Measurements from ENCODE around the gene PTPRM.

Gene PTPRM

DNA sequence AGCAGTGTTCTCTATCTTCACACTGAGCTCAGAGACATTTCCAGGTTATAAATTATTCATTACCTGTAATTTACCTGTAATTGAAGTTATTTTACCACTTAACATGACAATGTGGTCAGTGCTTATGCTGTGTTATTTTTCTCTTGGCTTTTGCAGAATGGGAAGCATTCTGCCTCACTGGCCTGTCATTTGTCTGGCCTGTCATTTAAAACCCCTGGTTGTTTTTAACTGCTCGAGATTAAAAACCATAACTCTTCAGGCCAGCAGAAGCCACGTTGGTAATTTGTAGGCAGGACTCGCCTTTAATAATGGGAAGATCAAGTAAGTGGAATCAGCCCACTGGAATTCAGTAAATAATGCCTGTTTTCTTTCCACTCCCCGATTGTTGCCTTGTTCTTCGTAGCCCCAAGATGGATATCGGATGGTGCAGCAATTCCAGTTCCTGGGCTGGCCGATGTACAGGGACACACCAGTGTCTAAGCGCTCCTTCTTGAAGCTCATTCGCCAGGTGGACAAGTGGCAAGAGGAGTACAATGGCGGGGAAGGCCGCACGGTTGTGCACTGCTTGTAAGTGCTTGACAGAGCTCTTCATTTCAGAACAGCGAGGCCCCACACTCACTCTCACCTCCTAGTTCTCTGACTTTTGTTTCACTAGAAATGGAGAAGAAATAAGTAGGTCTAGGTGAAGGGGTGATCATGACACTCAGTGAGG is 819.7 kb downstream of the PTPRM start:
- no peaks in the 10 kb centered on the region for H3K36me3 ChIP-seq (ENCODE audit: control insufficient read depth in 2 of 2, insufficient read depth in 2 of 2, low read length in 2 of 2)
- H3K9me3 ChIP-seq (ENCODE audit: control insufficient read depth in 2 of 2, low read length in 2 of 2), result no peaks in the 10 kb centered on the region

DNA sequence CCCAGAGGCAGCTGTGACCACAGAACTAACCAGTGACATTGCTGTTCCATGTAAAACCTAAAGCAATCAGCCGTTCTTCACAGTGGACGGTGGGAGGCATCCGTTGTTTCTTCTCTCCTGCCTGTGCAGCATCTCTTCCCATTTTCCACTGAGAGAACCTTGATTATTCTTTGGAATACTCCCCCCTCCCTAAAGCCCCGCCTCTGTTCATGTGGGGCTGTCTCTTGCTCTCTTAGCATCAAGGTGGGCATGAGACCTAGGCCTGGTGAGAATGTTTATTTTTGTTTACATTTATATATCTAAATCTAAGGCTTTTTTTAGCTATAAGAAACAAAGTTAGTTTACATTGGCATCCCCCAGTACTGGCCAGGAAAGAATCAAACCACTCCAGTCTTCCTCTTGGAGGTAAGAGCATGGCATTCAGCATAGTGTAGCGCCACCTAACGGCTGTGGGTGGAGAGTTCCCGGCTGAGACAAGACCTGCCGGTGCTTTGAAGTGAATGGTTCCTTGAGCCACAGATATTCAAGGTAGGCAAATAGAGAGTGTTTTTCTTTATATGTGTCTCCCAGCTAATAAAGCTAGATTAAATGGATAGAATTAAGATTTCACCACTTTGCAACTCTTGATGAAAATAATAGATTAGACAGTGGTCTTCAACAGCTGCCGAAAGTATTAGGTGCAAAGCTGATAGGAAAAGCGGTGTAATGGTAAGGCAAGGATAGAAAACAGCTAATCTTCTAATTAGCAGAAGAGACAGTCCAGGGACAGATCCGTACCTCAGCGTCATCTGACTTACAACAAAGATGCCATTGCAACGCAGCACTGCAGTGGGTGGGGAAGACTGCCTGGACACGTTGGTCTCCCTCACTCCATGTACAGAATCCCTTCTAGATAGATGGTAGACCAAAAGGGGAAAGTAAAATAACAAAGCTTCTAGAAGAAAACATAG is 822.5 kb downstream of the PTPRM start:
- Histone ChIP-seq H3K9me3 (ENCODE audit: control insufficient read depth in 2 of 2, low read length in 2 of 2) (no peaks in the 10 kb centered on the region), H3K36me3 (ENCODE audit: control insufficient read depth in 2 of 2, insufficient read depth in 2 of 2, low read length in 2 of 2) (no peaks in the 10 kb centered on the region), H3K27me3 (ENCODE audit: control insufficient read depth in 2 of 2, insufficient read depth in 2 of 2, low read length in 2 of 2) (no peaks in the 10 kb centered on the region), H3K27ac (ENCODE audit: low read depth in 2 of 2, low read length in 2 of 2) (no peak overlapping the region), H3K4me3 (ENCODE audit: low read length in 2 of 2) (no peak overlapping the region), H3K4me1 (ENCODE audit: control insufficient read depth in 2 of 2, insufficient read depth in 2 of 2, low read length in 2 of 2) (no peaks in the 10 kb centered on the region), H3K9ac (ENCODE audit: low read depth in 1 of 2, low read length in 2 of 2) (no peak overlapping the region)

More for the DNA sequence above, 819.7 kb downstream of the PTPRM start:
- H3K4me1 ChIP-seq (ENCODE audit: control insufficient read depth in 2 of 2, insufficient read depth in 2 of 2, low read length in 2 of 2), result no peaks in the 10 kb centered on the region
- no peak overlapping the region for H3K4me3 ChIP-seq (ENCODE audit: low read length in 2 of 2)
- H3K27ac ChIP-seq (ENCODE audit: low read depth in 2 of 2, low read length in 2 of 2), result no peak overlapping the region
- no peaks in the 10 kb centered on the region for H3K27me3 ChIP-seq (ENCODE audit: control insufficient read depth in 2 of 2, insufficient read depth in 2 of 2, low read length in 2 of 2)
- H3K9ac ChIP-seq (ENCODE audit: low read depth in 1 of 2, low read length in 2 of 2), result no peak overlapping the region

DNA sequence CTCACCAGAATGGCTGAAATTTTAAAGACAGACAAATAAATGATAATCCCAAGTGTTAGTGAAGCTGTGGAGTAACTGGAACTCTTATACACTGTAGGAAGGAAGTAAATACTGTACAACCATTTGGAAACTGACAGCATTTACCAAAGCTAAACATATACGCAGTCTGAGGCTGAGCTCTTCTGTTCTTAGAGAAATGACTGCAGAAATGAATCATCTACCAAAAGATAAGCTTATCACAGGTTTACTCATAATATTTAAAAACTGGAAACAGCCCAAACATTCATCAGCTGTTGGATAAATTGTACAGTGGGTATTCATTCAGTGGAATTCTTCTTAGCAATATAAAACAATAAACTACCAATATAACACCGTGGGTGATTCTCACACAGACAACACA is 824.0 kb downstream of the PTPRM start:
- Histone ChIP-seq H3K36me3 (ENCODE audit: control insufficient read depth in 2 of 2, insufficient read depth in 2 of 2, low read length in 2 of 2) (no peaks in the 10 kb centered on the region), H3K27ac (ENCODE audit: low read depth in 2 of 2, low read length in 2 of 2) (no peak overlapping the region), H3K4me3 (ENCODE audit: low read length in 2 of 2) (no peak overlapping the region), H3K27me3 (ENCODE audit: control insufficient read depth in 2 of 2, insufficient read depth in 2 of 2, low read length in 2 of 2) (no peaks in the 10 kb centered on the region), H3K9ac (ENCODE audit: low read depth in 1 of 2, low read length in 2 of 2) (no peak overlapping the region), H3K4me1 (ENCODE audit: control insufficient read depth in 2 of 2, insufficient read depth in 2 of 2, low read length in 2 of 2) (no peaks in the 10 kb centered on the region), H3K9me3 (ENCODE audit: control insufficient read depth in 2 of 2, low read length in 2 of 2) (no peaks in the 10 kb centered on the region)

DNA sequence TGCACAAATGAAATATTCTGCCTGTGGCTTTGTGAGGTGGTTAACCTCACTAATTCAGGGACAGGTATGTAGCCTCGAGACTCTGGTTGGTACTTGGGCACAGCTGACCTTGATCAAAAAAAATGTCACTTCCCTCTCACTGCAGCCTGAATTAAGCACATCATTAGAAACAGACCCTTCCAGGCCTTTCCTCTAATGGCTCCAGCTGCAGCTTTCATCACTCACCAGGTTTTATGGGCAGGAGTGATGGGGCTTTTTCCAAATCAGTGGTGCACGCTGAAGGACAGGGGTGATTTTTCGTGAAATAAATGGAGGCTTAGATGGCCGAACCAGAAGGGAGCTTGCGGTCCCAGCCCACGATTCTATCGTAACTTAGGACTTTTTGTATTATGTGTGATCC is 829.1 kb downstream of the PTPRM start:
- no peaks in the 10 kb centered on the region for H3K4me1 ChIP-seq (ENCODE audit: control insufficient read depth in 2 of 2, insufficient read depth in 2 of 2, low read length in 2 of 2)
- no peak overlapping the region for H3K9ac ChIP-seq (ENCODE audit: low read depth in 1 of 2, low read length in 2 of 2)
- no peaks in the 10 kb centered on the region for H3K9me3 ChIP-seq (ENCODE audit: control insufficient read depth in 2 of 2, low read length in 2 of 2)
- H3K4me3 ChIP-seq (ENCODE audit: low read length in 2 of 2), result no peak overlapping the region
- H3K36me3 ChIP-seq (ENCODE audit: control insufficient read depth in 2 of 2, insufficient read depth in 2 of 2, low read length in 2 of 2), result no peaks in the 10 kb centered on the region
- H3K27me3 ChIP-seq (ENCODE audit: control insufficient read depth in 2 of 2, insufficient read depth in 2 of 2, low read length in 2 of 2), result no peaks in the 10 kb centered on the region
- H3K27ac ChIP-seq (ENCODE audit: low read depth in 2 of 2, low read length in 2 of 2), result no peak overlapping the region

DNA sequence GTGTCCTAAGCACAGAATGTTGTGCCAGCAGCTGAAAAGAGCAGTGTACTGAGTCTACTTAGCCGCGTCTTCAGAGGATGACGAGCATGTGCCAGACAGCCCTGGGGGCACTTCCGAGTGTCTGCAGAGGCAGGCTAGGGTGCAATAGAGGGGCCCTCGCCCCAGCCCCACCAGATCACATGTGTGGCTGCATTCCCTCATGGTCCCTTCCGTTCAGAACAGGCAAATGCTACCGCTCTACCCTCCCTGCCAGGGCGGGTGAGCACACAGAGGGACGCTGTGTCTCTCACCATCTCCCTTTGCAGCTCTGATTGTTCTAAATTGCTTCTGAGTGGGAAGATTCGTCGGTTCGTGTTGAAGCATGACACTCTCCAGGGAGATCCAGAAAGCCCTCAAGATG is 829.9 kb downstream of the PTPRM start:
- no peak overlapping the region for H3K9ac ChIP-seq (ENCODE audit: low read depth in 1 of 2, low read length in 2 of 2)
- H3K4me1 ChIP-seq (ENCODE audit: control insufficient read depth in 2 of 2, insufficient read depth in 2 of 2, low read length in 2 of 2), result no peaks in the 10 kb centered on the region
- H3K27me3 ChIP-seq (ENCODE audit: control insufficient read depth in 2 of 2, insufficient read depth in 2 of 2, low read length in 2 of 2), result no peaks in the 10 kb centered on the region
- no peak overlapping the region for H3K27ac ChIP-seq (ENCODE audit: low read depth in 2 of 2, low read length in 2 of 2)
- H3K4me3 ChIP-seq (ENCODE audit: low read length in 2 of 2), result no peak overlapping the region
- no peaks in the 10 kb centered on the region for H3K36me3 ChIP-seq (ENCODE audit: control insufficient read depth in 2 of 2, insufficient read depth in 2 of 2, low read length in 2 of 2)
- no peaks in the 10 kb centered on the region for H3K9me3 ChIP-seq (ENCODE audit: control insufficient read depth in 2 of 2, low read length in 2 of 2)

DNA sequence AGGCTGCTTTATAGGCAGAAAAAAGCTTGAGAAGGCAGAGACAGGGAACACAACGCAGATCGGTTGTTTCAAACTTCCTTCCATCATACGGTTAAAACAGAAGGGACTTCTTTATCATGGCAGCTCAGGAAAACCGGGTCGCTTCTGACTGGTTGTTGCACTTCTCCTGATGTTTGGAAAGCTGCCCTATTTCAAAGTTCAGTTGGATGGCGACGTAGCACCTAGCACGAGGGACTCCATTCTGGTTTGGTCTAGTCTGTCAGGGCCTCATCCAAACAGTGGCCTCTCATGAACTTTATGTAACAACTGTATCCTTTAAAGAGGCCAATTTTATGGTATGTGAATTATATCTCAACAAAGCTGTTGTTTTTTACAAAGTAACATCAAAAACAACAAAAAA is 832.0 kb downstream of the PTPRM start:
- Histone ChIP-seq H3K4me3 (ENCODE audit: low read length in 2 of 2) (no peak overlapping the region), H3K27ac (ENCODE audit: low read depth in 2 of 2, low read length in 2 of 2) (no peak overlapping the region), H3K4me1 (ENCODE audit: control insufficient read depth in 2 of 2, insufficient read depth in 2 of 2, low read length in 2 of 2) (no peaks in the 10 kb centered on the region), H3K9me3 (ENCODE audit: control insufficient read depth in 2 of 2, low read length in 2 of 2) (no peaks in the 10 kb centered on the region), H3K36me3 (ENCODE audit: control insufficient read depth in 2 of 2, insufficient read depth in 2 of 2, low read length in 2 of 2) (no peaks in the 10 kb centered on the region), H3K27me3 (ENCODE audit: control insufficient read depth in 2 of 2, insufficient read depth in 2 of 2, low read length in 2 of 2) (no peaks in the 10 kb centered on the region), H3K9ac (ENCODE audit: low read depth in 1 of 2, low read length in 2 of 2) (no peak overlapping the region)

DNA sequence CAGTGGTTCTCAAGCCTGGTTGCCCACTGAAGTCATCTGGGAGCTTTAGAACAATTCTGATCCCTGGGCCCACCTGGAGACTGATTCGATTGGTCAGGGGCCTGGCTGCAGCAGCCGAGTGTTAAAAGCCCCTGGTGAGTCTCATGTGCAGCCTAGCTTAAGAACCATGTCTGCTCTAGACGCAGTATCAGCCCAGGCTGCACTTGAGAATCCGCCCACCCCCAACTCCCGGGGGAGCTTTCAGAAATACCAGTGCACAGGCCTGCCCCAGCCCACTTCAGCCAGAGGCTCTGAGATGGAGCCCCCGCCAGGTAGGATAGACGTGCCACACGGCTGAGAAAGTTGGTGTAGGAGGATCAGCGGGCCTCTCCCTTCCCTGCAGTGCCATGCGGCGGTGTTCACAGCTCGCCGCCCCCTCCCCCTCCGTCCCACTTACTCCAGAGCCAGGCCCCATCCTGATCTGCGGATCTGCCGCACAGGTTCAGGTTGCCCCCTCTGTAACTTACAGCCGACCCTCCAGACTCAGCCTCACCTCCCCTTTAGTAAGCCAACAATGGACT is 833.2 kb downstream of the PTPRM start:
- no peak overlapping the region for H3K9ac ChIP-seq (ENCODE audit: low read depth in 1 of 2, low read length in 2 of 2)
- H3K36me3 ChIP-seq (ENCODE audit: control insufficient read depth in 2 of 2, insufficient read depth in 2 of 2, low read length in 2 of 2), result no peaks in the 10 kb centered on the region

DNA sequence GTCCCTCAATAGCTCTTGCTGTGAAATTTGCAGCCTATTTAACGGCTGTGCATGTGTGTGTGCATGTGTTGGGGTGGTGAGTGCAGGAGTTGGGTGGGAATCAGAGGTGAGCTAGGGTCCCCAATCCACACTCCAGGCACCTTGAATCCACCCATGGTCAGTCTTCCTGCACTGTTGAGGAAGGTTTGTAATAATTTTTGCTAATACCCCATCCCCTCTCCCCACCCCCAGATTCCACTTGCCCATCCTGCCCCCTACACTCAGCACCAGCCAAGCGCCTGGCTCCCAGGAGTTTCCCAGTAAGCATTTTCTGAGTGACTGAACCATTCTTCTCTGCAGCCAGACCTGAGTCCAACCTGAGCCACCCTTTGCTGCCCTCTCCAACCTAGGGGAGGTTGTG is 833.7 kb downstream of the PTPRM start:
- Histone ChIP-seq H3K9me3 (ENCODE audit: control insufficient read depth in 2 of 2, low read length in 2 of 2) (no peaks in the 10 kb centered on the region), H3K4me1 (ENCODE audit: control insufficient read depth in 2 of 2, insufficient read depth in 2 of 2, low read length in 2 of 2) (no peaks in the 10 kb centered on the region), H3K9ac (ENCODE audit: low read depth in 1 of 2, low read length in 2 of 2) (no peak overlapping the region), H3K27ac (ENCODE audit: low read depth in 2 of 2, low read length in 2 of 2) (no peak overlapping the region), H3K4me3 (ENCODE audit: low read length in 2 of 2) (no peak overlapping the region), H3K36me3 (ENCODE audit: control insufficient read depth in 2 of 2, insufficient read depth in 2 of 2, low read length in 2 of 2) (no peaks in the 10 kb centered on the region), H3K27me3 (ENCODE audit: control insufficient read depth in 2 of 2, insufficient read depth in 2 of 2, low read length in 2 of 2) (no peaks in the 10 kb centered on the region)

More for the DNA sequence above, 833.2 kb downstream of the PTPRM start:
- H3K9me3 ChIP-seq (ENCODE audit: control insufficient read depth in 2 of 2, low read length in 2 of 2), result no peaks in the 10 kb centered on the region
- H3K4me1 ChIP-seq (ENCODE audit: control insufficient read depth in 2 of 2, insufficient read depth in 2 of 2, low read length in 2 of 2), result no peaks in the 10 kb centered on the region
- no peaks in the 10 kb centered on the region for H3K27me3 ChIP-seq (ENCODE audit: control insufficient read depth in 2 of 2, insufficient read depth in 2 of 2, low read length in 2 of 2)
- H3K4me3 ChIP-seq (ENCODE audit: low read length in 2 of 2), result no peak overlapping the region
- H3K27ac ChIP-seq (ENCODE audit: low read depth in 2 of 2, low read length in 2 of 2), result no peak overlapping the region

DNA sequence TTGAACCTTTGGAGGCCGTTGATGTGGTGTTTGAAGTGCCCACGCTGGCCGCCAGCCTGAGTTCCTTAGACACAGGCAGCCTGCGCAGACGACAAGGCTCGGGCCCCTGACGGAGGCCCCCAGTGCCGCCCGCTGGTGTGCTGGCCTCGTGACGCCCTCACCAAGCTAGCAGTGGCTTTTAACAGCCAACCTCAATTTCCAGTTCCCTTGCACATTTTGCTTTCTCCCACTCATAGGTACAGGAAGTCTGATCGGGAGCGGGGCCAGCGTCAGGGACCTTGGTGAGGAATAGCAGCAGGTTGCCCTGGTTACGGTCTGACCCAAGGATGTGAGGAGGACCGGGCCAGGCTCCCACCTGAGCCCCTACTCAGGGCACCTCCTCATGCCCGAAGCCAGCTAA is 834.5 kb downstream of the PTPRM start:
- no peaks in the 10 kb centered on the region for H3K27me3 ChIP-seq (ENCODE audit: control insufficient read depth in 2 of 2, insufficient read depth in 2 of 2, low read length in 2 of 2)
- H3K4me3 ChIP-seq (ENCODE audit: low read length in 2 of 2), result no peak overlapping the region
- H3K9ac ChIP-seq (ENCODE audit: low read depth in 1 of 2, low read length in 2 of 2), result no peak overlapping the region
- no peaks in the 10 kb centered on the region for H3K4me1 ChIP-seq (ENCODE audit: control insufficient read depth in 2 of 2, insufficient read depth in 2 of 2, low read length in 2 of 2)
- H3K9me3 ChIP-seq (ENCODE audit: control insufficient read depth in 2 of 2, low read length in 2 of 2), result no peaks in the 10 kb centered on the region
- H3K36me3 ChIP-seq (ENCODE audit: control insufficient read depth in 2 of 2, insufficient read depth in 2 of 2, low read length in 2 of 2), result no peaks in the 10 kb centered on the region
- no peak overlapping the region for H3K27ac ChIP-seq (ENCODE audit: low read depth in 2 of 2, low read length in 2 of 2)

DNA sequence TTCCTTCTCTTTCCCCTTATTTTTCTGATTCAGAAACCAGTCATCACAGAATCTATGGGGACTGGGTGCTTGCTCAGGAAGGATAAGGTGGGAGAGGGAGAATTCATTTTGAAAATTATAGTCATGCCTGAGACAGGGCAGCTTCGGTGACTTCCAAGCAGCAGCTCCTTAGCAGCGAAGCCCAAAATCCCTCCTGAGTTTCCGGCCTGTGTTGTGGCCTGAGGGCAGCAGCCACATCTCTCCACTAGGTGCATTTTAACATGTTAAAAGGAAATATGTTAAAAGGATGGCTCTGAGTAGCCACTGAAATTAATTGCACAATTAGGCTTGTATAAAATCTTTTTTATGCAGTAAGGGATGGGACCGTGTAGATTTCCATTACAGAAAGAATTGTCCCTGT is 835.1 kb downstream of the PTPRM start:
- Histone ChIP-seq H3K9ac (ENCODE audit: low read depth in 1 of 2, low read length in 2 of 2) (no peak overlapping the region), H3K9me3 (ENCODE audit: control insufficient read depth in 2 of 2, low read length in 2 of 2) (no peaks in the 10 kb centered on the region), H3K27me3 (ENCODE audit: control insufficient read depth in 2 of 2, insufficient read depth in 2 of 2, low read length in 2 of 2) (no peaks in the 10 kb centered on the region), H3K4me3 (ENCODE audit: low read length in 2 of 2) (no peak overlapping the region), H3K36me3 (ENCODE audit: control insufficient read depth in 2 of 2, insufficient read depth in 2 of 2, low read length in 2 of 2) (no peaks in the 10 kb centered on the region), H3K4me1 (ENCODE audit: control insufficient read depth in 2 of 2, insufficient read depth in 2 of 2, low read length in 2 of 2) (no peaks in the 10 kb centered on the region), H3K27ac (ENCODE audit: low read depth in 2 of 2, low read length in 2 of 2) (no peak overlapping the region)
